Eye (tissue), 1 donor: Measurements from ENCODE around the gene ZNF514.

Experiments used
- DNase-seq: peaks from one replicate; pipeline ENCODE4 v3.0.0-alpha.2; 2015

Gene ZNF514

DNA sequence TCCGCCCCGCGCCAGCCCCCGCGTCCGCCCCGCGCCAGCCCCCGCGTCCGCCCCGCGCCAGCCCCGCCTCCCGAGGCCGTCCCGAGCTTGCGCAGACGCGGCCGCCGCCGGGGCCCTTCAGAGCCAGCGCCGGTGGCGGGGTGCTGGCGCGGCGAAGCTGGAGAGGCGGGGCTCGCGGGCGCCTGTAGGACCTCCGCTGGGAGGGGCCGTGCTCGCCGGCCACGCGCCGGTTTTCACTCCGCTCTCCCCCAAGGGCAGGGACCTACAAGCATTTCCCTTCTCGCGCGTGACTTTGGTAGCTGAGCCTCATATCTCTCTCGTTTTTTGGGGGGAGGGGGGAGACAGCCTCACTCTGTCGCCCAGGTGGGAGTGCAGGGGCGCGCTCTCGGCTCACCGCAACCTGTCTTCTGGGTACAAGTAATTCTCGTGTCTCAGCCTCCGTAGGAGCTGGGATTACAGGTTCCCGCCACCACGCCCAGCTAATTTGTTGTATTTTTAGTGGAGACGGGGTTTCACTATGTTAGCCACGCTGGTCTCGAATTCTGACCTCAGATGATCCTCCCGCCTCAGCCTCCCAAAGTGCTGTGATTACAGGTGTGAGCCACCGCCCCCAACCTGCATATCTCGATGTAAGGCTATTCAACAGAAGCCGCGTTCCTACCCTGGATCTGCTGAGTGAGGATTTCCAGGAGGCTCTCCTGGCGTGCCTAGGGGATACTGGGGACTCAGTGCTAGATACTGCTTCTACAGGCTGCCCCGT lies at the start of gene ZNF514:
Gene ZNF514 (minus strand): TSS at position 159 of the 760 bp plus-strand sequence. CDS start 6,595 bp downstream, outside the sequence.
- peak; percentile 83 for DNase-seq

DNA sequence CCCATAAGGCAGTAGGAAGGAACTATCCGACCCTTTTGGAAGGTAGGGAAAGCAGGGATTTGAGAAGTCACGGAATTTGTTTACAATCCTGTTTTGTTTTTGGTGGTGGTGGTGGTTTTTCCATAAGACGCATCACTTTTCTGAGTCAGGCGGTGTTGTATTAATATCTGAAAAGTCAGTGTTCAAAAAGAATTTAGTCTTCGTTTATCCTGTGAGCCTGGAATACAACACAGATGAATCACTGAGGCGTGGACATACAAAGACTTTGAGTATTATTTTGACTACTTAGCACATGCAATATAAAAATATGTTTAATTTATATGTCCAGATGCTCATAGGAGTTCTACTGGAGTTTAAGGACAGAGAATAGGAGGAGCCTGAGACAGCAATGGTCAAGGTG lies 48.5 kb upstream of the ZNF514 start:
- DNase-seq = no peak

DNA sequence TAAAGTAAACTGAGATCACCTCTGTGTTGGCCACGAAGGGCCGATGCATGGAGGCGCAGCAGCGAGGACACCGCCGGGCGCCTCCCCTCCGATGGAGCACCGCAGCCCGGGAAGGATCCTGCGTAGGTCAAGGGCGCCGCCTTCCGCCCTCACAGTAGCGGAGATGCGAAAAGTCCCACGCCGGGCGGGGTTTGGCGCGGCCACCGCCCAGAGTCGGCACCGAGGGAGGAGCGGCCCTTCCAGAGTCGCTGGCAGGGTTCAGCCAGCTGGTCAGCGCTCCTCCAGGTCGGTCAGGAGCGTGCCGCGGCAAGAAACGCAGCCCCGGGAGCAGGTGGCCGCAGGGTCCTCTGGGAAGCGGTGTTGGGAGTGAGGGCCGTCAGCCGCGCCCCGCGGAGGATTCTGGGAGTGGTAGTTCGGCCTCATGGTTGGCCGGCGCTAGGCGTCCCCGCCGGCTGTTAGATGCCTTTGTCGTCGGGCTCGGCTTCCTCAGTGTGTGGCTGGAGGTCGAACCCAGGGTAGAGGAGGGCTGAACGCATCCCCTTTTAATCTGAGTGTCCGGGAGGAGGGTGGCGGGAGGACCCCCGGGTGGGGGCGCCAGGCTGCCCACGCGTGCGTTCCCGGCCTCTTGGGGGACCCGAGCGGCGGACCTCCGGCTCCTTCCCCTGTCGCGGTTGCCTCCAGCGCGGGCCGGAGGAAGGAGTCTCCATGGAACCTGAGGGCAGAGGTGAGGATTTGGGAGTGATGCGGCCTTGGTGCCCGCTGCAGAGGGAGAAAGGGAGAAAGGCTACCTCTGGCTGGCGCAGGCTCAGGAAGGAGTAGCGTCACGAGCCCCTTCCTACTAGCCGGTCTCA lies 47.7 kb upstream of the ZNF514 start, which contains the start of gene ZNF892:
Gene ZNF892 (plus strand): TSS at position 411 of the 851 bp plus-strand sequence. CDS start 295 bp downstream, at position 706.
- peak; percentile 98 for DNase-seq

DNA sequence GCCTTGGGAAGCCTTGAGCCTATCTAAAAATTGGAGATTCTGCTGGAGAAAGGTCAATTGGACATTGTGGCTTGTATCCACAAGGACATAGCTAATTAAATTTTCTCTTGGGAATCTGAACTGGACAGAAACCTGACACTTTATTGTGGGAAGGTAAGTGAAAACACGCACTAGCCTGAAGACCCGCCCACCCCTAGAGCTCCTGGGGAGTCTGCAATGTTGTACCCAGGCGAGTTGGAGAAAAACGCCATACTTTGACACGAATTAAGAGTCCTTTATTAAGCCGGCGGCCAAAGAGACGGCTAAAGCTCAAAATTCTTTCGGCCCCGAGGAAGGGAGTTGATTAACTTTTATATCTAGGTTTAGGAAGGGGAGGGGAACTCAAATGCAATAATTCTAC lies 46.4 kb upstream of the ZNF514 start:
- DNase-seq = no peak

DNA sequence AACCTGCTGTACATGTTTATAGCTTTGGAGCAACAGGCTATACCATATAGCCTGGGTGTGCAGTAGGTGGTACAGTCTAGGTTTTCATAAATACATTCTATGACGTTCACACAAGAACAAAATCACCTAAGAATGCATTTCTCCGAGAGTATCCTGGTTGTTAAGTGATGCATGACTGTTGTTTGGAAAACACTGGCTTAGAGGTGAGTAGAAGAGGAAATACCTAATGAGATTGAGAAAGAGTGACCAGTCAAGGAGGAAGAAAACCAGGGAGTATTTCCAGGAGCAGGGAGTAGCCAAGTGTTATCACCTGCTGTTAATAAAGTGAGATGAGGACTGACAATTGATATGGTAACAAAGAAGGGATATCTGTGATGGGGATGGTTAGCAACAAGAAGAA lies 44.7 kb upstream of the ZNF514 start:
- DNase-seq = no peak

DNA sequence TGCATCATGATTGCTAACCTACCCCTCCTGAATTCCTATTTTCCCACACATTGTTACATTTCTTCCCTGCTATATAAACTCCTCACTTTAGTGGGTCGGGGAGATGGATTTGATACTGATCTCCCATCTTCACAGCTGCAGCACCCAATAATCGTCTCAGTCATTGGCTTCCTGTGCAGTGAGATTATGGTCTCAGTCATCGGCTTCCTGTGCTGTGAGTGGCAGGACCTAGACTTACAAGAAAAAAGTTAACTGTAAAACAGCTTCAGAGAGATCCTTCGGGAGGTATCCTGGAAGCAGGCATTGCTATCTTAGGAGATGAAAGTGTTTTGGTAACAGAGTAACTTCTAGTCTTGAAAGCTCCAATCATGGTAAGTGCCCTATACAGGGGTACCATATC lies 44.3 kb upstream of the ZNF514 start:
- DNase-seq = no peak

DNA sequence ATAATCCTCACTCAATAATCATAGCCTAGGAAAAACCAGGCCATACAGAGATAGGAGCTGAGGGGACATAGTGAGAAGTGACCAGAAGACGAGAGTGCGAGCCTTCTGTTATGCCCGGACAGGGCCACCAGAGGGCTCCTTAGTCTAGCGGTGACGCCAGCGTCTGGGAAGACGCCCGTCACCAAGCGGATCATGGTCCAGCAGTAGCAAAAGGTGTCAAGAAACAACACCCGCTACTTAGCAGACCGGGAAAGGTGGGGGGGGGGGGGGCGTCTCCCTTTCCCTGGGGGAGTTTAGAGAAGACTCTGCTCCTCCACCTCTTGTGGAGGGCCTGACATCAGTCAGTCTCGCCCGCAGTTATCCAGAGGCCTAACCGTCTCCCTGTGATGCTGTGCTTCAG lies 33.3 kb upstream of the ZNF514 start:
- peak; percentile 68 for DNase-seq

DNA sequence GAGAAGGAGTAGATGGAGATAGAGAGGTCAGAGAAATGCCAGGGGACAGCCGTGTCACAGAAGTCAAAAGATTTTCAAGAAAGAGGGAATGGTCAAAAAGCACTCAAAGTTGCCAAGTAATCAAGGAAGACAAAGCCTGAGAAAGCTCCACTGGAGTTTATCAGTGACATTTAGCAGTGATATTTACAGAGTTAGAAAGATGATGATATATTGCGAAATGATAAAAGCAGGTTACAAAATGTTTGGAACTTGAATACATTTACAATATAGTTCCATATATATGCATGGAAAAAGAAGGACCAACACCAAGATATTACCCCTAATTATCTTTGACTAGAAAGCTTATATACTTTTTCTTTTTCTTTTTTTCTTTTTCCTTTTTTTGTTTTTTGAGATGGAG lies 26.3 kb upstream of the ZNF514 start:
- DNase-seq = no peak

DNA sequence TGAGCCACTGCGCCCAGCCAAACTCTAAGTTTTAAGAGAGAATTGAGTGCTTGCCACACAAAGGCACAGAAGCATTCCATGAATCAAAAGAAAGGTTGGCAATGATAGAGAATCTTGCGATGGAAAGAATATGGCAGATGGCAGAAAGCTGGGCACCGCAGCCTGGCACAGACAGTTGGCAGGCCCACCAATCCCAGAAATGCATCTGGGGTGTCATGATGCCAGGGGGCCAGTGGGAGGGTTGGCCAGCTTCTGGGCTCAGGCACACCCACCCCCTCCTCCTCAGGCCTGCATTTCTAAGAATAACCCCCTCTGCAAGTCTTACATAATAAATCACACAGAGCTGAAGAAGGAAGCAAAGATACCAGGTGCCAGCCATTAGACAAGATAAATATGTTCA lies 25.5 kb upstream of the ZNF514 start:
- DNase-seq = no peak

DNA sequence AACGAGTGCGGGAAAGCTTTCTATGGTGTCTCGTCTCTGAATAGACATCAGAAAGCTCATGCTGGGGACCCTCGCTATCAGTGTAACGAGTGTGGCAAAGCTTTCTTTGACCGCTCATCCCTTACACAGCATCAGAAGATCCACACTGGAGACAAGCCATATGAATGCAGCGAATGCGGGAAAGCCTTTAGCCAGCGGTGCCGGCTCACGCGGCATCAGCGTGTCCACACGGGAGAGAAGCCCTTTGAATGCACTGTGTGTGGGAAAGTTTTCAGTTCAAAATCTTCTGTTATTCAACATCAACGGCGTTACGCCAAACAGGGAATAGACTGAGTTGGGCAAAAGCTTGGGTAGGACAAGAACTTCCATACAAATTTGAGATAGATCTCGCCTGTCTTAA lies 22.1 kb upstream of the ZNF514 start:
- no peak for DNase-seq

DNA sequence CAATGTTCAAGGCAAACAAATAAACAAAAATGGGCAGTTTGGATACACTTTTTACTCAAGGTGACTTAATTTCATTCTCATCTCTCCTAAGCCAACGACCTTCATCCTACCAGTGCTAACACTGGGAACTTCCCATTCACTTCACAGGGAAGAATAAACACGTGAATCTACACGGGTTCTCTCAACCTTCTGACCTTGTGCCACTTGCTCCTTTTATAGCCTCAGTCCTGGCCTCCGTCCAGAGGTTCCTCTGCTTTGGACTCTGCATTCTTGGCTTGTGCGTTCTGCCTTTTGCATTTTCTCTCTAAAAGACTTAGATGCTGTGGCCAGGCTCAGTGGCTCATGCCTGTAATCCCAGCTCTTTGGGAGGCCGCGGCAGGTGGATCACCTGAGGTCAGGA lies 19.8 kb upstream of the ZNF514 start:
- no peak for DNase-seq

DNA sequence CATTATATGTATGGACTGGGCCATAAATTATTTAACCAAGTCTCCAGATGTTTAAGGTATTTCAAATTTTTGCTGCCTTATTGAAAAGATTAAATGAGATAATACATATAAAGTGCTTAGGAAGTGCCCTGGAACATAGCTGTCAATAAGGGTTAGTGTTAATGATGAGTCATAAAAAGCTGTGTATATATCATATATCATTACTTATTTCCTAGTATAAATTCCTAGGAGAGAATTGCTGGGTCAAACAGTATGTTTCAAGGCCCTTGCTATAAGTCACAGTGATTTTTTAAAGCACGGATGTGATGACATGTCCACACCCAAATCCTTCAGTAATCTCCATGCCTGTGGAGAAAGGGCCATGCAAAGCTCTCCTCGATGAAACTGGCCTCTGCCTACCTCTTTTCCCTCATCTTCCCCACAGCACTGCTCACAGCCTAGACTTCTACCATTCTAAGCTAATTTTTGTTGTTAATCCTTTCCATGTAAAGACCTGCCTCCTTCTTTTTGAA lies 14.4 kb upstream of the ZNF514 start:
- DNase-seq = no peak

DNA sequence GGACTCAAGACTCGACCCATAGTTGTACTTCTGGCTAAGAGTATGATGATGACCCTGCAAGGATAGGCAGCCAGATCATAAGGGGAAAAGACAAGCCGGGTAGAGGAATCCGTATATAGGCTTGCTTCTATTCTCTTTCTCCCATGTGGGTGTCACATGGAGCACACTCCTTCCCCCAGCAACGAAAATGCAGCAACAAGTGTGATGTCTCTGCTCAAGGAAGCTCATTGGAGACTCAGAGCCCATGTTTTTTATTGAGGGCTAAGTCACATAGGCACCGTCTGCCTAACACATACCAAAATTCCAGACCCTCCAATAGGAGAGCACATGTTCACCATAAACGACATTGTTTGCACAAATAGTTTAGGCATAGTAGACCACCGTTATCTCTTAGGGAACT lies 12.3 kb upstream of the ZNF514 start:
- DNase-seq = no peak

DNA sequence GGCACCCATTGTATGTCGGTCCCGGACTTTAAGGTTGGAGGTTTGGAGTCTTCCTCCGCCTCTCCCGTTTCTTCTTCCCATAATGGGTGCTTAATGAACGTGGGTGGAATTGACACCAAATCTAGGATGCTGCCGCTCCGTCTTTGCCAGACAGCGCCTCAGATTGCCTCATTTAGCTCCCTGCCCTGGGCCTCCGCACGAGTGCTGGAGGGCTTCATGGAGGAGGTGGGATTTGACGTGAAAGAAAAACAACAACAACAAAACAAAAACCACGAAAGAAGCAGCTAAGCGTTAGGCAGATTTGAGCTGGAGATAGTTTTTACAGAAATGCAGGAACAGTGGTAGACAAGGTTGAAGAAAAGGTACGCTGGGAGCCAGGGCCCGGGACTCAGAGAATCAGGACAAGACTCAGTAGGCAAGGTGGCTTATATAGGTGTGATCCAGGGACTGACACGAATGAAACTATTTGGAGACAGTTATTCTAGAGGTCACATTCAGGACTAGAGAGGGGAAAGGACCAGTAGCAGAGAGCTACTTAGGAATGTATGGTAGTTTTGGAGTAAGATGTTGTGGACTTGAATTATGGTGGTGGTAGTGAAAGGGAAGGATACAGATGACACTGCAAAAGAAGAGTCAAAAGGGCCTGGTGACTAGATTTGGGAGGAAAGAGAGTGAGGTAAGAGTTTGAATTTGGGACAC lies 6.6 kb upstream of the ZNF514 start:
- DNase-seq = no peak

DNA sequence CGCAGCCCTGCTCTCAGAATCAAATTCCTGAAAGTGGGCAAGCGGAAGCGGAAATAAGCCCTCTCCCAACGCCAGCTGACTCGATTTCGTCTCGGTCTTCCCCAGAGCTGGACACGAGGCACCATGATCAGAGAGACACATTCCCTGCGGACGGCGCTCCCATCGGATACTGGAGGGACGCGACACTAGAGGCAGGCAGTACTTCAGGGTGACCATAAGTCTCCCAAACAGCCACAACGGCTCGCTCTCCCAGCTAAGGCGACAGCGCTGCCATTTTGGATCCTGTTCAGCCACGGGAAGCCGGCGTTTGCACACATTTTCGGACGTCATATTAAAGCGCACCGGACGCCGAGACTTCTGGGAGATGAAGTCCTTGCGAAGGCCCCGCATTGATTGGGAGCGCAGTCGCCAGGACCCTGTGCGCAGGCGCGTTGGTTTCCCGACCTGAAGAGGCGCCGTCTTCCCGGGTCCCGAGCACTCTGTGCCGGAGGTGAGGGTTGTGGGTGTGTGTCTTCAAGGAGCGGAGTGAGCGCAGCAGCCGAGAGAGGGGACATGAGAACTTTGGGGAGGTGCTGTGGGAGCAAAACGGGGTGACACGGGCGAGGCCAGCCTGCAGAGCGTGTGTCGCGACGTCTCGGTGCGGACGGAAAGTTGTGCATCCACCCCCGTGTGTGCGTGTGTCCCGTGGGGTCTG lies 5.9 kb upstream of the ZNF514 start, which contains the start of gene ZNF2:
Gene ZNF2 (plus strand): TSS at position 439 of the 694 bp plus-strand sequence. CDS start 10,418 bp downstream, outside the sequence.
- DNase-seq = peak; percentile 100

DNA sequence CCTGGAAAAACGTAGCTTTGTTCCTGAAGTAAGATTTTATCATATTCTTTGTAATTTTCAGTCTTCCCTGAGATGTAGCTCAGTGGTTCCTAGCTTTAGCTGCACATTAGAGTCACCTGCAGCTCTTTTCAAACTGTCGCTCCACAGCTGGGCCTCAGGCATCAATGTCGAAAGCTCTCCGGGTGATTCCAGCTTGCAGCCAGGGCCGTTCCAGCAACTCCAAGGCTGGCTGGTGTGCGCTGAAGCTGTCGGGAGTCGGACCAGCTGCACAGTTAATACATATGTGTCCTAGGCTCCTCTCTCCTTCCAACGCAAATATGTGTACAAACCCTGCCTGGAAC lies 5.4 kb upstream of the ZNF514 start:
- DNase-seq = no peak

DNA sequence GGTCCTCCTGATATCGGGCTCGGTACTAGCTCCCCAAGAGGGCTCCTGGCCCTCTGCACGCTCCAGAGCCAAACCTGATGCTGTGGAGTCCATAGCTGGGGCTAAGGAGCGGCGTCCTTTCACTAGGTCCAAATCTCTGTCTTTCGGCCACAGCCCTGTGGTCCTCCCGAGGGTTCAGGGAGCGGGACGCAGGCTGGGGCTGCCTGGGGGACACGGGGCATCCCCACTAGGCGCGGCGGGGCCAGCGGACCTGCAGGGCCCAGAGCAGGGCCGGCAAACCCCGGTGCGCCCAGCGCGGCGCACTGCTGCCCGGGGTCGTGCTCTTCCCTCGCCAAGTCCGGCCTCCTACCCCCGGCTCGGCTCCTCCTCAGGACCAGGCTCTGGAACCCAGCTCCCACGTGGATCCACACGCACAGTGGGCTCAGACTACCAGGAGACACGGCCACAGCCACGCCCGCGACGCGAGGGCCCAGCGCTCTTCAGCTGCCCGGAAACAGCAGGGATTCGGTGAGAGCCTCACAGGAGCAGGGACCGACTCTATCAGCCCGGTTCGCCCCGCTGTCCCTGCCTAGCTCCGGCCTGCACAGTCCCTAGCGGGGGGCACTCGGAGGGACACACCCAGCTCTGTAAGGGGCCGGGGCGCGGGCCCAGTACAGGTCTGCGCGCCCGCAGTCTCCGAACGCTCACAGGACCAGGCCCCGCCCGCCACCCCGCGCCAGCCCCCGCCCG lies 593 bp downstream of the ZNF514 start:
- peak; percentile 82 for DNase-seq

DNA sequence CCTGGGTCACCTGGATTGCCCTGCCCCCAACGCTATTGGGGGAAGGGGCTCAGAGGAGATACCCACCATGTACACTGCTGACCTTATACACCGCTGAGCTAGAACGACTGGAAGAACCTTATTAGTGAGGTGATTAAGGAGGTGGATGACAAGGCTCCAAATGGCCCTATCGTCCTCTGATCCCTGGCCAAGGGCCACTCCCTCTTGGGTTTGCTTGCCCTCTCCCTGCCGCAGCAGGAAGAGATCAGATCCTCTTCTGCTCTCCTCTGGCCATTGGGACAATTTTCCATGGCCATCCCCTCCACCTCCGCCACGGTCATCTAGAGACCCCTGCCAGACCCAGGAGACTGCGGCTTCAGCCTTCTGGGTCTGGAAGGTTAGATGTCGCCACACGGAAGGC lies 1.2 kb downstream of the ZNF514 start:
- DNase-seq = no peak

DNA sequence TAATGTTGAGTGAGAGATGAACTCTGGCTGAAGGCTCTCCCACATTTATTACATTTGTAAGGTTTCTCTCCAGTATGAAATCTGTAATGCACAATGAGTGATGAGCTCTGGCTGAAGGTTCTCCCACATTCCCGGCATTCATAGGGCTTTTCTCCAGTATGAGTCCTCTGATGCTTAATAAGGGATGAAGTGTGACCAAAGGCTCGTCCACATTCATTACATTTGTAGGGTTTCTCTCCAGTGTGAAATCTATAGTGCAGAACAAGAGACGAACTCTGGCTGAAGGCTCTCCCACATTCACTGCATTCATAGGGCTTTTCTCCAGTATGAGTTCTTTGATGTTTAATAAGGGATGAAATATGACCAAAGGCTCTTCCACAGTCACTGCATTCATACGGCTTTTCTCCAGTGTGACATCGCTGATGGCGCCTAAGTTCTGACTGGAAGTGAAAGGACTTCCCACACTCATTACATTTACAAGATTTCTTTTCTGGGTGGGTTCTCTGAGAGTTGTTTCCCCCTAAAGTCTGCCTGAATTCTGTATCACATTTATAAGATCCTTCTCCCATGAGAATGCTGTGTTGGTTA lies 10.2 kb downstream of the ZNF514 start:
- DNase-seq = no peak

DNA sequence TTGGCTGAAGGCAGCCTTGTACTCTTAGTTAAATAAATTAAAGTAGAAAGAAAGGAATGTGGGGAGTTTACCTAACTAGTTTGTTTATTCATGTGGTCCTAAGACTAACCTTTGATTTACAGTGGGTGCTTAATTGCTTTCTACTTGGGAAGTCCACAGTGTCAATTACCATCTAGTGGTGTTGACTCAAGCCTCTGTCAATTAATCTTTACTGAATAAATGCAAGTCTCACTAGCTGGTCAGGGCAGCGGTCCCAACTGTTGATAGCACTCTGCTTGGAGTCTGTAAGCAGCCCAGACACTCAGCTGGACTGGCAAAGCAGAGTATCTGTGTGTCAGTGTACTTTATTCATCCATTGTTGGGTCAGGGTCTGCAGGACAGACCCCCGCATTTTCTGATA lies 15.8 kb downstream of the ZNF514 start:
- no peak for DNase-seq

DNA sequence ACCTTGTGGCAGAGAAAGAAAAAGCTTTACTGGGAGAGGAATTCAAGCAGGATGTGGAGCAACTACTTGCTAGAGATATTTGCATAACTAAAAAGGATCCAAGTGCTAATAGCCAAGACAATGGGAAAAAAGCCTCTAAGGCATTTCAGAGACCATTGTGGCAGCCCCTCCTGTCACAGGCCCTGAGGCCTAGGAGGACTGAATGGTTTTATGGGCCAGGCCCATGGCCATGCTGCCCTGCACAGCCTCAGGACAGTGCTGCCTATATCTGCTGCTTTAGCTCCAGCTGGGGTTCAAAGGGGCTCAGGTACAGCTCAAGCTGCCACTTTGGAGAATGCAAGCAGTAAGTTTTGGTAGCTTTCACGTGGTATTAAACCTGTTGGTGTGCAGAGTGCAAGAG lies 20.9 kb downstream of the ZNF514 start:
- DNase-seq = no peak

DNA sequence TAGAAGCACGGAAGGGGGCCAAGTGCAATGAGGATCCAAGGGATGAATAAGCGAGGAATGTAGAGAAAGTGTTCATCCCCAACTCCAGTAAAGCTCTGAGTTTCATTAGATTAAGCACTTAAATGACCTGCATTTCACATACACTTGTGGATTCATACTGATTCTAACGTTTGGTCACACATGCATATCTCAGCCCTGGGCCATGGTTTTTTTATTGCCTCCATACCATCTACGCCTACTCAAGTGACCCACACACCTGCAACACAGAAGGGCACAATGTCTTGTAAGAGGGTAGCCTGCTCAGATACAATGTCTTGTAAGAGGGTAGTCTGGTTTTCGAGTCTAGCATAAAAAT lies 37.5 kb downstream of the ZNF514 start:
- no peak for DNase-seq
